Breast epithelium (tissue), 3 donors: Measurements from ENCODE around the gene MPRIP.

ENCODE experiments used
- CTCF ChIP-seq, 3 donors: fragments of 450-650 bp; IDR thresholded peaks; one replicate each; pipeline ENCODE4 v1.5.1; 2016 to 2017; ENCODE audit warnings: antibody characterized with exemption in 3 of 3, mild to moderate bottlenecking in 3 of 3, moderate library complexity in 3 of 3
- POLR2A ChIP-seq: fragments of 450-650 bp; IDR thresholded peaks from one replicate; pipeline ENCODE4 v1.6.1; 2016; ENCODE audit warnings: antibody characterized with exemption, mild to moderate bottlenecking, moderate library complexity
- POLR2AphosphoS5 ChIP-seq, 3 donors: sonication (generic); formaldehyde crosslinking; IDR thresholded peaks; one replicate each; pipeline ENCODE4 v1.6.1; 2017; ENCODE audit warnings: antibody characterized with exemption in 3 of 3

DNA sequence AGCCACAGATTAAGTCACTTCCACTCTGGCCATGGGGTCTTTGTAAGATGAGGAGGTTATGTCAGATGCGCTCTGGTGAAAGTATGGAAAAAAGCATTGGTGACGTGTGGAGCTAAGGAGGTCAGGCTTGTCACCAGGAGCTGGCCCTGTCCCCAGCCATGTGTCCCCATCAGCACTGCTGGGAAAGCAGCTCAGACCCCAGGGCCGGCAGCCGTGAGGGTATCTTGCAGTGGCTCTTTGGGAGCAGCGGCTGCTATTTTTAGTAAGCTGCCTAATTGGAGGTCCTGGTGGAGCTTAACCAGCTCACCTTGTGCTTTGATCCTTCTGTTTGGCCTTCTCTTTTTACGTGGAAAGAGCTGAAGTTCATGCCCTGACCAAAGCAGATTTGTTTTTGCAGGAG is 60.9 kb downstream of the MPRIP start:
- TF ChIP-seq CTCF (IDR thresholded peaks at IDR 0.05) (no peak), POLR2AphosphoS5 (IDR thresholded peaks at IDR 0.05) (no peak), POLR2A (no peak)
